ENCODE results near the gene CISH.

Gene CISH

GRCh38 chr3:50608278-50608677 lies 3.3 kb downstream of the CISH start:
- peaks cover 10% of the 10 kb centered on the region for H4K20me1 ChIP-seq (ENCODE audit: control insufficient read depth, insufficient read depth, low read depth, low read length)

DNA sequence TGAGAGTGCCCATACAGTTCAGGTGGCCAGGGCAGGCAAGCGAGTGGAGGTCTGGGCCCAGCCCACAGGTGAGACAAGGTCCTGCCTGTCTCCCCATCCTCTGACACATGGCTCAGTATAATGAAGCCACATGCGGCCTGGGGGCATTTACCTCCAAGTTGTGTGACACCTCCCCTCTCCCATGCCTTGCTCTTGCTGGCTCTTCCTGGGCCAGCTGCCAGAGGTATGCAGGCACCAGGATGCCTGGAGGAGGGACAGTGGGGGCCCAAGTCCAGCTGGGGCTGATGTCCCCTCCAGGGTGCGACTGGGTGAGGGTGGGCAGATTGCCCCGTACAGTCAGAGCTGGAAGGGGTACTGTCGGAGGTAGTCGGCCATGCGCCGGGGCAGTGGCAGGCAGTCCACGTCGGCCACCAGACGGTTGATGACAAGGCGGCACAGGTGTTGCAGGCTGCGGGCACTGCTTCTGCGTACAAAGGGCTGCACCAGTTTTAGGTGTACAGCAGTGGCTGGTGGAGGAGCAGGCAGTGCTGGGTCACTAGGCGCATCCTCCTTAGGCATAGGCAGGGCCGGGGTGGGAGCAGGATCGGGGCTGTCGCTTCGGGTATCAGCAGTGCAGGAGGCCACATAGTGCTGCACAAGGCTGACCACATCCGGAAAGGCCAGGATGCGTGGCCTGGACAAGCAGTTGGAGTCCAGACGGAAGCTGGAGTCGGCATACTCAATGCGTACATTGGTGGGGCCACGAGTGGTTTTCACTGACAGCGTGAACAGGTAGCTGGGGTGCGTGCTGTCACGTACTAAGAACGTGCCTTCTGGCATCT lies 4.1 kb downstream of the CISH start:
- TF ChIP-seq EZH2phosphoT487 (IDR thresholded peaks at IDR 0.05; ENCODE audit: borderline replicate concordance, low read length): no peak
- TF ChIP-seq, protein P1, sequence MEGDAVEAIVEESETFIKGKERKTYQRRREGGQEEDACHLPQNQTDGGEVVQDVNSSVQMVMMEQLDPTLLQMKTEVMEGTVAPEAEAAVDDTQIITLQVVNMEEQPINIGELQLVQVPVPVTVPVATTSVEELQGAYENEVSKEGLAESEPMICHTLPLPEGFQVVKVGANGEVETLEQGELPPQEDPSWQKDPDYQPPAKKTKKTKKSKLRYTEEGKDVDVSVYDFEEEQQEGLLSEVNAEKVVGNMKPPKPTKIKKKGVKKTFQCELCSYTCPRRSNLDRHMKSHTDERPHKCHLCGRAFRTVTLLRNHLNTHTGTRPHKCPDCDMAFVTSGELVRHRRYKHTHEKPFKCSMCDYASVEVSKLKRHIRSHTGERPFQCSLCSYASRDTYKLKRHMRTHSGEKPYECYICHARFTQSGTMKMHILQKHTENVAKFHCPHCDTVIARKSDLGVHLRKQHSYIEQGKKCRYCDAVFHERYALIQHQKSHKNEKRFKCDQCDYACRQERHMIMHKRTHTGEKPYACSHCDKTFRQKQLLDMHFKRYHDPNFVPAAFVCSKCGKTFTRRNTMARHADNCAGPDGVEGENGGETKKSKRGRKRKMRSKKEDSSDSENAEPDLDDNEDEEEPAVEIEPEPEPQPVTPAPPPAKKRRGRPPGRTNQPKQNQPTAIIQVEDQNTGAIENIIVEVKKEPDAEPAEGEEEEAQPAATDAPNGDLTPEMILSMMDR (IDR thresholded peaks at IDR 0.05; ENCODE audit: low read depth, low read length, poor library complexity, severe bottlenecking): no peak
- Histone ChIP-seq H3K4me3 (ENCODE audit: low read length) (no peak overlapping the region), H3K27ac (ENCODE audit: low read depth, low read length) (no peak overlapping the region), H3K27me3 (ENCODE audit: control insufficient read depth, low read length) (peaks cover 75% of the 10 kb centered on the region), H3K9me2 (replicated peaks; ENCODE audit: control insufficient read depth, low read length) (no peaks in the 10 kb centered on the region), H3K79me2 (ENCODE audit: control insufficient read depth, low read length) (no peaks in the 10 kb centered on the region), H3K9me3 (ENCODE audit: control insufficient read depth, insufficient read depth, low read length) (no peaks in the 10 kb centered on the region), H4K20me1 (ENCODE audit: control insufficient read depth, insufficient read depth, low read depth, low read length) (peaks cover 10% of the 10 kb centered on the region), H3K4me2 (ENCODE audit: low read length) (no peak overlapping the region), H3K4me1 (ENCODE audit: control insufficient read depth, low read length) (peaks cover 14% of the 10 kb centered on the region), H3F3A (ENCODE audit: control insufficient read depth, insufficient read depth) (peaks cover 3% of the 10 kb centered on the region), H3K36me3 (ENCODE audit: control insufficient read depth, low read length) (no peaks in the 10 kb centered on the region)

More at GRCh38 chr3:50608278-50608677, 3.3 kb downstream of the CISH start:
- H3K4me2 ChIP-seq (ENCODE audit: low read length): no peak overlapping the region
- H3F3A ChIP-seq (ENCODE audit: control insufficient read depth, insufficient read depth): peaks cover 11% of the 10 kb centered on the region
- no peak overlapping the region for H3K27ac ChIP-seq (ENCODE audit: low read depth, low read length)
- TF ChIP-seq EZH2phosphoT487 (IDR thresholded peaks at IDR 0.05; ENCODE audit: borderline replicate concordance, low read length): no peak
- TF ChIP-seq, protein P1 (IDR thresholded peaks at IDR 0.05; ENCODE audit: low read depth, low read length, poor library complexity, severe bottlenecking): no peak
- peaks cover 14% of the 10 kb centered on the region for H3K4me1 ChIP-seq (ENCODE audit: control insufficient read depth, low read length)
- H3K4me3 ChIP-seq (ENCODE audit: low read length): no peak overlapping the region
- H3K9me3 ChIP-seq (ENCODE audit: control insufficient read depth, insufficient read depth, low read length): no peaks in the 10 kb centered on the region
- no peaks in the 10 kb centered on the region for H3K79me2 ChIP-seq (ENCODE audit: control insufficient read depth, low read length)
- no peaks in the 10 kb centered on the region for H3K36me3 ChIP-seq (ENCODE audit: control insufficient read depth, low read length)
- peaks cover 83% of the 10 kb centered on the region for H3K27me3 ChIP-seq (ENCODE audit: control insufficient read depth, low read length)
- H3K9me2 ChIP-seq (replicated peaks; ENCODE audit: control insufficient read depth, low read length): no peaks in the 10 kb centered on the region

- Histone ChIP-seq H3K4me3 (ENCODE audit: low read length) (no peak overlapping the region), H3K79me2 (ENCODE audit: control insufficient read depth, low read length) (no peaks in the 10 kb centered on the region), H3K9me3 (ENCODE audit: control insufficient read depth, insufficient read depth, low read length) (no peaks in the 10 kb centered on the region), H3K4me1 (ENCODE audit: control insufficient read depth, low read length) (peaks cover 13% of the 10 kb centered on the region), H3K9me2 (replicated peaks; ENCODE audit: control insufficient read depth, low read length) (no peaks in the 10 kb centered on the region), H3K4me2 (ENCODE audit: low read length) (no peak overlapping the region), H4K20me1 (ENCODE audit: control insufficient read depth, insufficient read depth, low read depth, low read length) (peaks cover 10% of the 10 kb centered on the region), H3K27me3 (ENCODE audit: control insufficient read depth, low read length) (peaks cover 66% of the 10 kb centered on the region), H3K36me3 (ENCODE audit: control insufficient read depth, low read length) (no peaks in the 10 kb centered on the region), H3F3A (ENCODE audit: control insufficient read depth, insufficient read depth) (no peaks in the 10 kb centered on the region), H3K27ac (ENCODE audit: low read depth, low read length) (no peak overlapping the region)
- TF ChIP-seq, protein P1 (IDR thresholded peaks at IDR 0.05; ENCODE audit: low read depth, low read length, poor library complexity, severe bottlenecking): no peak
- no peak for TF ChIP-seq EZH2phosphoT487 (IDR thresholded peaks at IDR 0.05; ENCODE audit: borderline replicate concordance, low read length)
Observed at GRCh38 chr3:50606596-50606995, 5.0 kb downstream of the CISH start.

All from DOHH2 (cell line).